B cell (primary cell): ENCODE results near the gene SDR39U1.

Experiments
- EZH2 ChIP-seq: IDR thresholded peaks from 2 replicates; pipeline ENCODE4 v1.6.1; 2012; ENCODE audit warnings: borderline replicate concordance, low read depth, mild to moderate bottlenecking, moderate library complexity, low read length; ENCODE audit not compliant: insufficient read depth, poor library complexity, severe bottlenecking
- TF ChIP-seq, protein P1 (sequence below): fragments of 200-600 bp; IDR thresholded peaks from one replicate; pipeline ENCODE4 v1.8.0; 2022; ENCODE audit warnings: antibody characterized with exemption, mild to moderate bottlenecking

- TF ChIP-seq, protein P1, sequence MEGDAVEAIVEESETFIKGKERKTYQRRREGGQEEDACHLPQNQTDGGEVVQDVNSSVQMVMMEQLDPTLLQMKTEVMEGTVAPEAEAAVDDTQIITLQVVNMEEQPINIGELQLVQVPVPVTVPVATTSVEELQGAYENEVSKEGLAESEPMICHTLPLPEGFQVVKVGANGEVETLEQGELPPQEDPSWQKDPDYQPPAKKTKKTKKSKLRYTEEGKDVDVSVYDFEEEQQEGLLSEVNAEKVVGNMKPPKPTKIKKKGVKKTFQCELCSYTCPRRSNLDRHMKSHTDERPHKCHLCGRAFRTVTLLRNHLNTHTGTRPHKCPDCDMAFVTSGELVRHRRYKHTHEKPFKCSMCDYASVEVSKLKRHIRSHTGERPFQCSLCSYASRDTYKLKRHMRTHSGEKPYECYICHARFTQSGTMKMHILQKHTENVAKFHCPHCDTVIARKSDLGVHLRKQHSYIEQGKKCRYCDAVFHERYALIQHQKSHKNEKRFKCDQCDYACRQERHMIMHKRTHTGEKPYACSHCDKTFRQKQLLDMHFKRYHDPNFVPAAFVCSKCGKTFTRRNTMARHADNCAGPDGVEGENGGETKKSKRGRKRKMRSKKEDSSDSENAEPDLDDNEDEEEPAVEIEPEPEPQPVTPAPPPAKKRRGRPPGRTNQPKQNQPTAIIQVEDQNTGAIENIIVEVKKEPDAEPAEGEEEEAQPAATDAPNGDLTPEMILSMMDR: no peak
- no peak for TF ChIP-seq EZH2
Measured at GRCh38 chr14:24465805-24466204, 23.2 kb upstream of the SDR39U1 start.
